Lower lobe of right lung (tissue), 2 donors: ENCODE data around the gene GSE1. TPM values are rescaled to one million over a fixed set of nuclear protein-coding genes. Genes with fewer than 3 reads are reported as not detected.

Experiments used
- ATAC-seq, 2 donors: fragments of 200-7000 bp; cut with Tn5 transposase; one replicate each; pipeline ENCODE4 v1.9.1; 2020 to 2022; ENCODE audit warnings: mild to moderate bottlenecking in 2 of 2, moderate library complexity in 2 of 2
- DNase-seq: peaks from one replicate; pipeline ENCODE4 v3.0.0-alpha.2; 2020
- H3K27ac ChIP-seq: fragments of 200-600 bp; one replicate; pipeline ENCODE4 v1.8.0; 2022
- H3K27me3 ChIP-seq: fragments of 200-600 bp; one replicate; pipeline ENCODE4 v1.8.0; 2022; ENCODE audit warnings: low read depth
- H3K36me3 ChIP-seq: fragments of 200-600 bp; one replicate; pipeline ENCODE4 v1.8.0; 2022; ENCODE audit warnings: mild to moderate bottlenecking
- H3K4me1 ChIP-seq: fragments of 200-600 bp; one replicate; pipeline ENCODE4 v1.8.0; 2022
- H3K4me3 ChIP-seq: fragments of 200-600 bp; one replicate; pipeline ENCODE4 v1.8.0; 2022; ENCODE audit warnings: mild to moderate bottlenecking
- H3K9me3 ChIP-seq: fragments of 200-600 bp; one replicate; pipeline ENCODE4 v1.8.0; 2022
- intact Hi-C: fragments of 100-400 bp; cut with DNase I; formaldehyde crosslinking; loops from one replicate; pipeline ENCODE4 v1.11.0; 2022
- total RNA-seq: library from RNA; stranded (reverse); fragmentation: NEBNext Ultra II Directional; extraction: Animal tissue kit (Norgen Biotek cat#: 25700); gene quantifications from one replicate; pipeline ENCODE4 v1.2.1, GENCODE V29; 2021
- TF ChIP-seq, protein P1 (sequence below): fragments of 200-600 bp; IDR thresholded peaks from one replicate; pipeline ENCODE4 v1.8.0; 2022; ENCODE audit warnings: antibody characterized with exemption, mild to moderate bottlenecking
- donor health status: DM: no; HTN: yes; CAD: no; lungs with severe emphysema.

Gene GSE1
- total RNA-seq, 1 donor from 2014 or later: 85.2 TPM

DNA sequence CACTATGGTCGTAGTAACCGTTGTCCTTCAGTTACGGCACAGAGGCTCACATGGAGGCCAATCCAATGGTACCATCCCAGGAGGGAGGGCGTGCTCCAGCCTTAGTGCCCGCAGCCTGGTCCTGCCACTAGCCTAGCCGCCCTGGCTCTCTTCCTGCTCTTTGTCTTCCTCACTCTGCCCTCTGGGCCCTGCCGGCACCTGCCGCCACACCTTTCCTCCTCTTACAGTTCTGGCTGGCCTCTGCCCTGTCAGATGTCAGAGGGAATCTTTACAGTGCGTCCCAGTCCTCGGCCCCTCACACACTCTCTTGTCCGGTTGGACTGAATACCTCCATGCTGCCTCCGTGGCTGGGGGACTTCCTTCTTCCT lies 52.2 kb downstream of the GSE1 start:
- Histone ChIP-seq H3K4me1 (no peaks in the 10 kb centered on the region), H3K27me3 (no peaks in the 10 kb centered on the region), H3K36me3 (peaks cover 100% of the 10 kb centered on the region), H3K4me3 (no peak overlapping the region), H3K27ac (no peak overlapping the region), H3K9me3 (no peaks in the 10 kb centered on the region)
- ATAC-seq: no peak
- TF ChIP-seq, protein P1, sequence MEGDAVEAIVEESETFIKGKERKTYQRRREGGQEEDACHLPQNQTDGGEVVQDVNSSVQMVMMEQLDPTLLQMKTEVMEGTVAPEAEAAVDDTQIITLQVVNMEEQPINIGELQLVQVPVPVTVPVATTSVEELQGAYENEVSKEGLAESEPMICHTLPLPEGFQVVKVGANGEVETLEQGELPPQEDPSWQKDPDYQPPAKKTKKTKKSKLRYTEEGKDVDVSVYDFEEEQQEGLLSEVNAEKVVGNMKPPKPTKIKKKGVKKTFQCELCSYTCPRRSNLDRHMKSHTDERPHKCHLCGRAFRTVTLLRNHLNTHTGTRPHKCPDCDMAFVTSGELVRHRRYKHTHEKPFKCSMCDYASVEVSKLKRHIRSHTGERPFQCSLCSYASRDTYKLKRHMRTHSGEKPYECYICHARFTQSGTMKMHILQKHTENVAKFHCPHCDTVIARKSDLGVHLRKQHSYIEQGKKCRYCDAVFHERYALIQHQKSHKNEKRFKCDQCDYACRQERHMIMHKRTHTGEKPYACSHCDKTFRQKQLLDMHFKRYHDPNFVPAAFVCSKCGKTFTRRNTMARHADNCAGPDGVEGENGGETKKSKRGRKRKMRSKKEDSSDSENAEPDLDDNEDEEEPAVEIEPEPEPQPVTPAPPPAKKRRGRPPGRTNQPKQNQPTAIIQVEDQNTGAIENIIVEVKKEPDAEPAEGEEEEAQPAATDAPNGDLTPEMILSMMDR: no peak
- peak; percentile 26 for DNase-seq
- intact Hi-C loops: no loop called here

- peak; percentile 38 for DNase-seq
- Histone ChIP-seq H3K36me3 (peaks cover 100% of the 10 kb centered on the region), H3K27me3 (no peaks in the 10 kb centered on the region), H3K27ac (no peak overlapping the region), H3K9me3 (no peaks in the 10 kb centered on the region), H3K4me3 (no peak overlapping the region), H3K4me1 (no peaks in the 10 kb centered on the region)
- intact Hi-C loops: no loop called here
- ATAC-seq: no peak
- TF ChIP-seq, protein P1: no peak
Observed at GRCh38 chr16:85665929-85666328, 52.8 kb downstream of the GSE1 start.

DNA sequence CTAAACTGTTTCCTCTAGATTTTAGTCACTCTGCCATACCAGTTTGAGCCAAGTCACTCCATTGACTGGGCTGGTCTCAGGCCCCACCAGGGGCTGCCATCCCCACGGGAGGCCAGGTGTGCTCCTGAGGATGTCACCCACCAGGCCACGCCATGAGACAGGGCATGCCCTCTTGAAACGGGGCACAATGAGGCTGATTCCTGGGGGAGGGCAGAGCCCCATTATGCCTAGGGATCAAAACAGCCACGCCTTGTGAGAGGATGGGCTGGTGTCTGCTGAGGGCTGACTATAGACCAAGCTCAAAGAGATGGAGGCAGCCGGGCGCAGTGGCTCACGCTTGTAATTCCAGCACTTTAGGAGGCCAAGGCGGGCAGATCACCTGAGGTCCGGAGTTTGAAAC lies 54.1 kb downstream of the GSE1 start:
- Histone ChIP-seq H3K27ac (no peak overlapping the region), H3K27me3 (no peaks in the 10 kb centered on the region), H3K4me3 (no peak overlapping the region), H3K9me3 (no peaks in the 10 kb centered on the region), H3K4me1 (no peaks in the 10 kb centered on the region), H3K36me3 (peaks cover 98% of the 10 kb centered on the region)
- ATAC-seq (no peak), DNase-seq (peak; percentile 29)
- intact Hi-C loops: no loop called here
- TF ChIP-seq, protein P1: no peak

DNA sequence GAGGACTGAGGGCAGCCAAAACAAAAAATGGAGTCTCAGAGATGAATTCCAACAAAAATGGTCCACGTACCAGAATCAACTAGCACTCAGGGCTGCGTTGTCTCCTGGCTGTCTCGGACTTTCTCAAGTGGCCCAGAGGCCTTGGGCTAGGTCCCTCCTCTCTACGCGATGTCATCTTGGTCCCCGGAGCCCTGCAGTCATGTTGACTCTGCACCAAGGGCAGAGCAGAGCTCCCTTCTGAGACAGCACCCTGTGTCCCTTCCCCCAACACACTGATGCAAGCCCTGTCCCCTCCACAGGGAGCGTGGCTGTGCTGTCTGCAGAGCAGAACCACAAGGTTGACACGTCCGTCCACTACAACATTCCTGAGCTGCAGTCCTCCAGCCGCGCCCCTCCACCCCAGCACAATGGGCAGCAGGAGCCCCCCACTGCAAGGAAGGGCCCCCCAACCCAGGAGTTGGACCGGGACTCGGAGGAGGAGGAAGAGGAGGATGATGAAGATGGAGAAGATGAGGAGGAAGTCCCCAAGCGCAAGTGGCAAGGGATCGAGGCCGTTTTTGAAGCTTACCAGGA lies 54.8 kb downstream of the GSE1 start:
- Histone ChIP-seq H3K36me3 (peaks cover 98% of the 10 kb centered on the region), H3K4me1 (no peaks in the 10 kb centered on the region), H3K9me3 (no peaks in the 10 kb centered on the region), H3K4me3 (no peak overlapping the region), H3K27ac (no peak overlapping the region), H3K27me3 (no peaks in the 10 kb centered on the region)
- intact Hi-C loops: no loop called here
- TF ChIP-seq, protein P1: no peak
- DNase-seq: peak; percentile 30
- ATAC-seq: no peak

- Histone ChIP-seq H3K27ac (no peak overlapping the region), H3K36me3 (peaks cover 95% of the 10 kb centered on the region), H3K4me3 (no peak overlapping the region), H3K27me3 (no peaks in the 10 kb centered on the region), H3K4me1 (peaks cover 6% of the 10 kb centered on the region), H3K9me3 (no peaks in the 10 kb centered on the region)
- no peak for ATAC-seq
- intact Hi-C loops: no loop called here
- TF ChIP-seq, protein P1: no peak
- DNase-seq: peak; percentile 12
Observed at GRCh38 chr16:85668676-85669424, 55.7 kb downstream of the GSE1 start.
